Prostate gland (tissue), 2 donors: ENCODE results near the gene CUX1.

Experiments
- POLR2A ChIP-seq: fragments of 450-650 bp; IDR thresholded peaks from one replicate; pipeline ENCODE4 v1.6.1; 2016; ENCODE audit warnings: antibody characterized with exemption, mild to moderate bottlenecking
- POLR2AphosphoS5 ChIP-seq: sonication (generic); formaldehyde crosslinking; IDR thresholded peaks from one replicate; pipeline ENCODE4 v1.6.1; 2017; ENCODE audit warnings: antibody characterized with exemption
- TF ChIP-seq, protein P1 (sequence below), 4 experiments: fragments of 200-600 bp in 2 of 4; fragments of 450-650 bp in 2 of 4; sonication (generic) in 2 of 4; IDR thresholded peaks; 1 replicate in 3 of 4; 2 replicates in 1 of 4; pipeline ENCODE4 v1.5.1; 2016 to 2019; ENCODE audit warnings: antibody characterized with exemption in 4 of 4, mild to moderate bottlenecking in 2 of 4, moderate library complexity in 2 of 4

GRCh38 chr7:102129636-102130370, 312.4 kb downstream of the CUX1 start:
- TF ChIP-seq, protein P1, sequence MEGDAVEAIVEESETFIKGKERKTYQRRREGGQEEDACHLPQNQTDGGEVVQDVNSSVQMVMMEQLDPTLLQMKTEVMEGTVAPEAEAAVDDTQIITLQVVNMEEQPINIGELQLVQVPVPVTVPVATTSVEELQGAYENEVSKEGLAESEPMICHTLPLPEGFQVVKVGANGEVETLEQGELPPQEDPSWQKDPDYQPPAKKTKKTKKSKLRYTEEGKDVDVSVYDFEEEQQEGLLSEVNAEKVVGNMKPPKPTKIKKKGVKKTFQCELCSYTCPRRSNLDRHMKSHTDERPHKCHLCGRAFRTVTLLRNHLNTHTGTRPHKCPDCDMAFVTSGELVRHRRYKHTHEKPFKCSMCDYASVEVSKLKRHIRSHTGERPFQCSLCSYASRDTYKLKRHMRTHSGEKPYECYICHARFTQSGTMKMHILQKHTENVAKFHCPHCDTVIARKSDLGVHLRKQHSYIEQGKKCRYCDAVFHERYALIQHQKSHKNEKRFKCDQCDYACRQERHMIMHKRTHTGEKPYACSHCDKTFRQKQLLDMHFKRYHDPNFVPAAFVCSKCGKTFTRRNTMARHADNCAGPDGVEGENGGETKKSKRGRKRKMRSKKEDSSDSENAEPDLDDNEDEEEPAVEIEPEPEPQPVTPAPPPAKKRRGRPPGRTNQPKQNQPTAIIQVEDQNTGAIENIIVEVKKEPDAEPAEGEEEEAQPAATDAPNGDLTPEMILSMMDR (IDR thresholded peaks at IDR 0.05) = no peak
- no peak for TF ChIP-seq POLR2AphosphoS5
- TF ChIP-seq POLR2A = no peak
